ENCODE measurements around the gene GRID2IP. TPM values are rescaled to one million over a fixed set of nuclear protein-coding genes. Genes with fewer than 3 reads are reported as not detected.

GRID2IP gene
- total RNA-seq, 1 experiment from 2014 or later, result not detected

DNA sequence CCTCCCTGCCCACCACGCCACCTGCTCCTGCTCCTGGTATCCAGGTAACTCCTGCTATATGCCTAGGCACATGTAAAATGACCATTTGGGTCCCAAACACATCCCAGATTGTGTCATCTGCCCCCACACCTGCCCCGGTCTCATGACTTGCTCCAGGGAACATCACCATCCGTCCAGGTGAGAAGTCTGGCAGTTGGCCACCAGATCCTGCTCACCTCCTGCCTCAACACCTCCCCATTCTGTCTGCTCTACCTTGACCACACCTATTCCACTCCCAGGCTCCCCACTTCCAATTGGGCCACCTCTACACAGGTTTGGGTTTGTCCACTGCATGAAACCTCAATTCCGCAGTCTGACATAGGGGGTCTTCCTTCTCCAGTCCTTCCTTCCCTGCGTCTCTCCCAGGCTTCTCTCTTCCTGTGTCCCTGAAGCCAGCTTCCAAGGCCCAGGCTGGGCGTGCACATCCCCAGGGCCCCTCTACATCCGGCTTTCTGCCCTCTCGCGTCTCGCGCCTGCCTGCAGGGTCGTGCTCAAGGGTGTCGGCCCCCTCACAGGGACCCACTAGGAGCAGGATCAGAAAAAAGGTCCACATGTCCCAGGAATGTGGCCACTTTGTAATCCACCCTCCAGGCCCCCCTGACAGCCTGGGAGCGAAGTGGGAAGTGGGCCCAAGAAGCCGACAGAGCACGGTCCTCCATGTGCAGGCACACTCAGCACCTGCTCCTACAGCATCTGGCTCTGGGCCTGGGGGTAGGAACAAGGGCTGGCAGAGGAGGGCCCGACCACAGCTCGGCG lies 54.2 kb downstream of the GRID2IP start:
- ChIA-PET POLR2A (ENCODE audit: low non-redundant PET) (no interaction called here), CTCF (interaction anchor here (0.6 kb wide), 1 partner anchor 321 kb away, joined by 4 read pairs; no protein-coding TSS in a partner anchor)
- no TSS peak for BruUV-seq (replicated peaks)

GRCh38 chr7:6495597-6496262 lies 55.5 kb downstream of the GRID2IP start:
- no peak for DNase-seq (ENCODE audit: low spot score)
- CTCF ChIA-PET, result no interaction called here
- Histone ChIP-seq H3K36me3 (ENCODE audit: insufficient read depth, low read length, poor library complexity, severe bottlenecking) (no peaks in the 10 kb centered on the region), H3K4me1 (ENCODE audit: insufficient read depth, low read length, poor library complexity, severe bottlenecking) (no peaks in the 10 kb centered on the region), H3K4me3 (ENCODE audit: low read depth, low read length, poor library complexity, severe bottlenecking) (no peak overlapping the region), H3K9me3 (ENCODE audit: low read depth, low read length, poor library complexity, severe bottlenecking) (no peaks in the 10 kb centered on the region), H3K27ac (ENCODE audit: low read depth, low read length, poor library complexity, severe bottlenecking) (no peak overlapping the region), H3K27me3 (replicated peaks; ENCODE audit: insufficient read depth, low read depth, low read length, poor library complexity) (no peaks in the 10 kb centered on the region)
- no TSS peak for BruUV-seq (replicated peaks)
- TF ChIP-seq CTCF (conservative IDR thresholded peaks at IDR 0.05; ENCODE audit: low read depth, low read length), result no peak
- no peak for TF ChIP-seq EZH2 (IDR thresholded peaks at IDR 0.05; ENCODE audit: borderline replicate concordance, low read depth, low read length, poor library complexity, severe bottlenecking)
- intact Hi-C loops (cut with micrococcal nuclease; ENCODE audit: unreplicated experiment), result no loop called here
- POLR2A ChIA-PET (ENCODE audit: low non-redundant PET), result no interaction called here

More for the DNA sequence above, 54.2 kb downstream of the GRID2IP start:
- Histone ChIP-seq H3K36me3 (ENCODE audit: insufficient read depth, low read length, poor library complexity, severe bottlenecking) (no peaks in the 10 kb centered on the region), H3K9me3 (ENCODE audit: low read depth, low read length, poor library complexity, severe bottlenecking) (no peaks in the 10 kb centered on the region), H3K4me3 (ENCODE audit: low read depth, low read length, poor library complexity, severe bottlenecking) (no peak overlapping the region), H3K4me1 (ENCODE audit: insufficient read depth, low read length, poor library complexity, severe bottlenecking) (no peaks in the 10 kb centered on the region), H3K27ac (ENCODE audit: low read depth, low read length, poor library complexity, severe bottlenecking) (no peak overlapping the region), H3K27me3 (replicated peaks; ENCODE audit: insufficient read depth, low read depth, low read length, poor library complexity) (no peaks in the 10 kb centered on the region)
- DNase-seq (ENCODE audit: low spot score), result no peak
- no peak for TF ChIP-seq CTCF (conservative IDR thresholded peaks at IDR 0.05; ENCODE audit: low read depth, low read length)
- TF ChIP-seq EZH2 (IDR thresholded peaks at IDR 0.05; ENCODE audit: borderline replicate concordance, low read depth, low read length, poor library complexity, severe bottlenecking), result no peak
- intact Hi-C loops (cut with micrococcal nuclease; ENCODE audit: unreplicated experiment), result no loop called here

- Histone ChIP-seq H3K4me3 (ENCODE audit: low read depth, low read length, poor library complexity, severe bottlenecking) (no peak overlapping the region), H3K27me3 (replicated peaks; ENCODE audit: insufficient read depth, low read depth, low read length, poor library complexity) (no peaks in the 10 kb centered on the region), H3K36me3 (ENCODE audit: insufficient read depth, low read length, poor library complexity, severe bottlenecking) (no peaks in the 10 kb centered on the region), H3K9me3 (ENCODE audit: low read depth, low read length, poor library complexity, severe bottlenecking) (peaks cover 4% of the 10 kb centered on the region), H3K4me1 (ENCODE audit: insufficient read depth, low read length, poor library complexity, severe bottlenecking) (no peaks in the 10 kb centered on the region), H3K27ac (ENCODE audit: low read depth, low read length, poor library complexity, severe bottlenecking) (no peak overlapping the region)
- BruUV-seq (replicated peaks), result no TSS peak
- POLR2A ChIA-PET (ENCODE audit: low non-redundant PET), result no interaction called here
- CTCF ChIA-PET, result no interaction called here
- no peak for DNase-seq (ENCODE audit: low spot score)
- TF ChIP-seq CTCF (conservative IDR thresholded peaks at IDR 0.05; ENCODE audit: low read depth, low read length), result no peak
- TF ChIP-seq EZH2 (IDR thresholded peaks at IDR 0.05; ENCODE audit: borderline replicate concordance, low read depth, low read length, poor library complexity, severe bottlenecking), result no peak
- intact Hi-C loops (cut with micrococcal nuclease; ENCODE audit: unreplicated experiment), result no loop called here
Measured at GRCh38 chr7:6494365-6494764, 56.9 kb downstream of the GRID2IP start.
